ENCODE results near the gene EEF1G.

EEF1G gene

GRCh38 chr11:62613291-62613778 lies 39.6 kb upstream of the EEF1G start:
- H3K4me3 ChIP-seq (ENCODE audit: low read depth, low read length) = peak overlapping the region; percentile 76
- TF ChIP-seq, protein P1, sequence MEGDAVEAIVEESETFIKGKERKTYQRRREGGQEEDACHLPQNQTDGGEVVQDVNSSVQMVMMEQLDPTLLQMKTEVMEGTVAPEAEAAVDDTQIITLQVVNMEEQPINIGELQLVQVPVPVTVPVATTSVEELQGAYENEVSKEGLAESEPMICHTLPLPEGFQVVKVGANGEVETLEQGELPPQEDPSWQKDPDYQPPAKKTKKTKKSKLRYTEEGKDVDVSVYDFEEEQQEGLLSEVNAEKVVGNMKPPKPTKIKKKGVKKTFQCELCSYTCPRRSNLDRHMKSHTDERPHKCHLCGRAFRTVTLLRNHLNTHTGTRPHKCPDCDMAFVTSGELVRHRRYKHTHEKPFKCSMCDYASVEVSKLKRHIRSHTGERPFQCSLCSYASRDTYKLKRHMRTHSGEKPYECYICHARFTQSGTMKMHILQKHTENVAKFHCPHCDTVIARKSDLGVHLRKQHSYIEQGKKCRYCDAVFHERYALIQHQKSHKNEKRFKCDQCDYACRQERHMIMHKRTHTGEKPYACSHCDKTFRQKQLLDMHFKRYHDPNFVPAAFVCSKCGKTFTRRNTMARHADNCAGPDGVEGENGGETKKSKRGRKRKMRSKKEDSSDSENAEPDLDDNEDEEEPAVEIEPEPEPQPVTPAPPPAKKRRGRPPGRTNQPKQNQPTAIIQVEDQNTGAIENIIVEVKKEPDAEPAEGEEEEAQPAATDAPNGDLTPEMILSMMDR (IDR thresholded peaks at IDR 0.05; ENCODE audit: low read depth, low read length) = no peak

GRCh38 chr11:62612366-62613290 lies 38.9 kb upstream of the EEF1G start, which contains the start of the genes EML3 and ROM1:
Gene EML3 (minus strand): TSS chr11:62612775. CDS start chr11:62612457, 318 bp downstream.
Gene ROM1 (plus strand): TSS chr11:62613257. CDS start chr11:62613282, 25 bp downstream.
- H3K4me3 ChIP-seq (ENCODE audit: low read depth, low read length) = peak within 1 kb of the TSS; percentile 76
- TF ChIP-seq, protein P1 (IDR thresholded peaks at IDR 0.05; ENCODE audit: low read depth, low read length) = peak; percentile 97

GRCh38 chr11:62611705-62612365 lies 38.1 kb upstream of the EEF1G start:
- TF ChIP-seq, protein P1 (IDR thresholded peaks at IDR 0.05; ENCODE audit: low read depth, low read length) = no peak
- H3K4me3 ChIP-seq (ENCODE audit: low read depth, low read length) = peak overlapping the region; percentile 76

GRCh38 chr11:62610814-62611704 lies 37.4 kb upstream of the EEF1G start:
- peak overlapping the region; percentile 76 for H3K4me3 ChIP-seq (ENCODE audit: low read depth, low read length)
- TF ChIP-seq, protein P1 (IDR thresholded peaks at IDR 0.05; ENCODE audit: low read depth, low read length) = no peak

- H3K4me3 ChIP-seq (ENCODE audit: low read depth, low read length) = no peak overlapping the region
Measured at GRCh38 chr11:62610403-62610802, 36.7 kb upstream of the EEF1G start.

DNA sequence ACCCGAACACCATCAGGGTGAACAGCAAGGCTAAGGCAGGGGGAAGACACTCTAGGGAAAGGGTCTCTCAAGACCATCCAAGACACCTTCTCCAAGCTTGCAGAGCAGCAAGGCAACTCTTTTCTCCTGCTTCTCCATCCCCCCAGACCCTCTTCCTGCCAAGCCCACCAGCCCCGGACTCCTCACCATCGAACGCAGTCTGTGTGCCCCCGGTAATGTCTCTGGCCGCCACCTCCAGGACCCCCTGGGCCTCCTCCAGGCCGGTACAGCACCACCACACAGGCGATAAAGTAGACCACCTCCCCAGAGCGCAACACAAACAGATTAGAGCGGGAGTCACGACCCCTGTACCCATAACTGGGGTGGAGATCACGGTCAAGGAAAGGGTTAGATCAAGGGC lies 35.1 kb upstream of the EEF1G start:
- TF ChIP-seq, protein P1 (IDR thresholded peaks at IDR 0.05; ENCODE audit: low read depth, low read length) = no peak
- no peak overlapping the region for H3K4me3 ChIP-seq (ENCODE audit: low read depth, low read length)

More at GRCh38 chr11:62610403-62610802, 36.7 kb upstream of the EEF1G start:
- TF ChIP-seq, protein P1 (IDR thresholded peaks at IDR 0.05; ENCODE audit: low read depth, low read length) = no peak

Data from WI38 (cell line).